Spleen (tissue), 7 donors: ENCODE measurements around the gene UNC119B.

Experiments used
- CTCF ChIP-seq, 11 experiments: fragments of 200-600 bp in 7 of 11; fragments of 450-650 bp in 4 of 11; sonication (generic) in 4 of 11; IDR thresholded peaks in 8 of 11; conservative IDR thresholded peaks in 3 of 11; 1 replicate in 7 of 11; 2 replicates in 4 of 11; pipeline versions ENCODE4 v1.4.0 to v1.8.0; 2016 to 2021; ENCODE audit warnings: antibody characterized with exemption in 11 of 11, inconsistent platforms in 4 of 11, mild to moderate bottlenecking in 1 of 11
- POLR2AphosphoS5 ChIP-seq, 3 donors: sonication (generic); formaldehyde crosslinking; IDR thresholded peaks; one replicate each; pipeline ENCODE4 v1.5.1; 2017; ENCODE audit warnings: antibody characterized with exemption in 3 of 3
- donor health status: DM: no; HTN: no; CAD: no; lungs with moderate emphysema.
- donor health status: DM: no; HTN: no; CAD: no.
- donor health status: DM: no; HTN: no; CAD: no.

- TF ChIP-seq CTCF (IDR thresholded peaks at IDR 0.05 in 8 of 11, conservative IDR thresholded peaks at IDR 0.05 in 3 of 11) (no peak), POLR2AphosphoS5 (IDR thresholded peaks at IDR 0.05) (no peak)
Observed at GRCh38 chr12:120758798-120759590, 48.7 kb downstream of the UNC119B start.
